Spinal cord (tissue), 10 donors: ENCODE data around the gene ATP8B3. TPM values are rescaled to one million over a fixed set of nuclear protein-coding genes. Genes with fewer than 3 reads are reported as not detected.
A peak's percentile ranks its signal among the peaks of the same experiment; 100 is the strongest.

Source experiments
- DNase-seq, 6 donors: peaks; one replicate each; pipeline versions ENCODE4 v3.0.0 to v3.0.0-alpha.2; 2013 to 2015; ENCODE audit warnings: low spot score in 6 of 6, low read depth in 4 of 6
- H3K27ac ChIP-seq: one replicate; pipeline ENCODE4 v1.5.1; 2013; ENCODE audit warnings: low read depth, low read length, control low read depth
- H3K27me3 ChIP-seq: one replicate; pipeline ENCODE4 v1.6.1; 2013; ENCODE audit warnings: low read length; ENCODE audit not compliant: control insufficient read depth, insufficient read depth
- H3K36me3 ChIP-seq: one replicate; pipeline ENCODE4 v1.6.1; 2013; ENCODE audit warnings: low read length; ENCODE audit not compliant: control insufficient read depth, insufficient read depth
- H3K4me1 ChIP-seq: one replicate; pipeline ENCODE4 v1.6.1; 2013; ENCODE audit warnings: low read length; ENCODE audit not compliant: control insufficient read depth, insufficient read depth
- H3K4me3 ChIP-seq: one replicate; pipeline ENCODE4 v1.5.1; 2013; ENCODE audit warnings: low read depth, low read length, control low read depth
- H3K9me3 ChIP-seq: one replicate; pipeline ENCODE4 v1.6.1; 2013; ENCODE audit warnings: low read length; ENCODE audit not compliant: control insufficient read depth, insufficient read depth
- WGBS: methylation state at CpG from one replicate; pipeline ENCODE4 v1.1.5; 2013; ENCODE audit warnings: missing lambda C conversion rate; ENCODE audit not compliant: insufficient coverage; 5-methylcytosine and 5-hydroxymethylcytosine counted together
- polyA plus RNA-seq, 2 donors: library from polyadenylated mRNA; unstranded; fragments of 120-200 nt; gene quantifications; one replicate each; pipeline ENCODE4 v1.2.1, GENCODE V29; 2013; ENCODE audit not compliant: insufficient read length in 2 of 2
- total RNA-seq, 2 donors: library from RNA; depleted of rRNA in 1 of 2; stranded (reverse); fragments of 120-200 nt in 1 of 2; fragments of >200 nt in 1 of 2; gene quantifications; one replicate each; pipeline versions ENCODE4 v1.2.3 to v1.2.4, GENCODE V29; 2013 to 2014
- donor health status: healthy.

ATP8B3 gene
- total and polyA plus RNA-seq, 4 donors = 1.0 to 2.1 (median 1.4) TPM

- 84% methylated on average over 16 of the region's 19 CpGs for WGBS
Observed at GRCh38 chr19:1810439-1811160, 1.5 kb downstream of the ATP8B3 start.

DNA sequence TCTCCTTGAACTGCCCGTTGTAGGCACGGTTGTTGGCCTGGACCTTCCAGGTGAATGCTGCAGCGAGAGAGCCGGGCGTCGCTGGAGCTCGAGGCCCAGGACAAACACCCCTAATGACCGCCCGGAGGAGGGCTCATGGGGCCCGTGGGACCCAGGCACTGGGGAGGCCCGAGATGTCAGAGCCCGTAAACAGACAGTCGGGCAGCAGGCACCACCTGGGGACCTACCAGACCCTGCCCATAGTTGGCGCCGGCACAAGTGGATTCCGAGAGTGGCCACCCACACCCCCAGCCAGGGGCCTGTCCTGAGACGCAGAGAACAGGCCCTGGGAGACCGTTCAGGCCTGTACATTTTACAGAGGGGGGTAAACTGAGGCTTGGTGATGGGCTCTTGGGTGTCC is 2.4 kb downstream of the ATP8B3 start:
- no peak overlapping the region for H3K4me3 ChIP-seq
- DNase-seq = no peak
- WGBS = 71% methylated on average over 15 of the region's 18 CpGs

More at GRCh38 chr19:1810439-1811160, 1.5 kb downstream of the ATP8B3 start:
- H3K36me3 ChIP-seq = peaks cover 19% of the 10 kb centered on the region
- no peak overlapping the region for H3K4me3 ChIP-seq
- H3K27ac ChIP-seq = no peak overlapping the region
- H3K9me3 ChIP-seq = no peaks in the 10 kb centered on the region
- DNase-seq = no peak
- H3K4me1 ChIP-seq = peaks cover 24% of the 10 kb centered on the region
- no peaks in the 10 kb centered on the region for H3K27me3 ChIP-seq

DNA sequence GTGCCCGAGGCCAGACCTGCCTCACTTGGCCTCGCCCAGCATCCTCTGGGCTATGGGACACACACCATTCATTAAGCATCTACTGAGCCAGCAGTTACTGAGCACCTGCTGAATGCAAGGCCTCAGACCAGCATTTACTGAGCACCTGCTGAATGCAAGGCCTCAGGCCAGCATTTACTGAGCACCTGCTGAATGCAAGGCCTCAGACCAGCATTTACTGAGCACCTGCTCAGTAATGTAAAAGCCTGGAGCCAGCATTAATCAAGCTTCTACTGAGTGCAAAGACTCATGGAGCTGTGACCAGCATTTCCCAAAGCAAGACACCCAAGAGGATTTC is 3.7 kb downstream of the ATP8B3 start:
- Histone ChIP-seq H3K4me1 (peaks cover 19% of the 10 kb centered on the region), H3K9me3 (no peaks in the 10 kb centered on the region), H3K4me3 (no peak overlapping the region), H3K27ac (no peak overlapping the region), H3K36me3 (no peaks in the 10 kb centered on the region), H3K27me3 (no peaks in the 10 kb centered on the region)
- DNase-seq = no peak
- WGBS = 85% methylated on average over 2 of the region's 2 CpGs

More for the DNA sequence above, 2.4 kb downstream of the ATP8B3 start:
- no peaks in the 10 kb centered on the region for H3K9me3 ChIP-seq
- peaks cover 24% of the 10 kb centered on the region for H3K4me1 ChIP-seq
- peaks cover 10% of the 10 kb centered on the region for H3K36me3 ChIP-seq
- no peaks in the 10 kb centered on the region for H3K27me3 ChIP-seq
- H3K27ac ChIP-seq = no peak overlapping the region

DNA sequence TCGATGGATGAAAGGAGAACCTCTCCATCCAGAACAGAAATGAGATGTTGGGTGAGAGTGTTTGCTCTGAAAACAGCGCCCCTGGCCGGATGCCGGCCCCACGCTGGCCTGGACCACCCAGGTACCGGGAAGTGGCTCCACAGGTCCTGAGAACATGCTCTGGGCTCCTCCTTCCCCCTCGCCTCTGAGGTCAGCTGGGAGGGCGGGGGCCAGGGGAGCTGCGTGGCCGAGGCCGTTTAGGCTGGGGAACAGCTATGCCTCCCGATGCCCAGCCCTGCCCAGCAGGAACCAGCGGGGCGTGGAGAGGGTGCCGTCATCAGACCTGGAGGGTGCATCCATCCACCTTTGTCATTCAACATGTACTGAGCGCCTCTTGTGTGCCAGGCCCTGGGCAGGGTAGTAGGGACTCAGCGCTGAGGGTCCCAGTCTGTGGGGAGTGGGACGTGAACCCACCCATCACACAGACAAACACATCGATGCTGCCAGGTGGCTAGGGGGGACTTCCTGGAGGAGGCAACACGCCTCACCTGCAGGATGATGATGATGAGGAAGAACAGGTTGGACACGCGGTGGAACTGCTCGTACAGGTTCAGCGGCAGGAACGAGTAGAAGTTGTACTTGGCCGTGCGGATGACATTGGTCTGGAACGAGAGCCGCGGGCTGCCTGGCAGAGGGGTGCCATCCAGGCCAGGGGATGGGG is 4.2 kb downstream of the ATP8B3 start:
- no peaks in the 10 kb centered on the region for H3K27me3 ChIP-seq
- peaks cover 14% of the 10 kb centered on the region for H3K4me1 ChIP-seq
- WGBS = 65% methylated on average over 23 of the region's 30 CpGs
- no peaks in the 10 kb centered on the region for H3K9me3 ChIP-seq
- no peaks in the 10 kb centered on the region for H3K36me3 ChIP-seq
- H3K27ac ChIP-seq = no peak overlapping the region
- peak in 1 of 6 donors; percentile 29 for DNase-seq
- H3K4me3 ChIP-seq = no peak overlapping the region

DNA sequence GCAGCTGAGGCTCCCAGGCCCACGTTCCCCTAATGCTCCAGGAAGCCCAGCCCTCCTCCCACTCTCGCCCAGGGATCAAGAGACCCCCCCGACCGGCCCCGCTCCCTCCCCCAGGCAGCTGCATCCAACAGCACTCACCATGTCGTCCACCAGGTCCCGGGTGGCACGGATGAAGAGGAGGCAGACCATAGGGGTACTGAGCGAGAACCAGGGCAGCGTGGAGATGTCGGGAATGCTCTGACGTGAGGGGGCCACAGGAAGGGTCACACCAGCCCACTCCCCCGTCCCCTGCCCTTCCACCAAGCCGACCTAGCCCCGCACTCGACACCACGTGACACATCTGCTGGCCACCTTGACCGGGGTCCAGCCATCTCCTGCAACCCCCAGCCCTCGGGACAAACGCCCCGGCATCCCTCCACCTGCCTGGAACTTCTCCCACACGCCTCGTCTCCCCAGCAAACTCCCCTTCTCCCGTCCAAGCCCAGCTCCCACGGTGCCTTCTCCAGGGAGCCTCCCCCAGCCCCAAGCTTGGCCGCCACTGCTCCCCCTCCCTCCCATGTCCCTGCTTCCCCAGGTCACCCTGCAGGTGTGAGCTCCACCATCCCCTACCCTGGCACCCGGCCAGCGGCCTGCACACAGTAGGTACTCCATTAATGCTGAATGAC is 4.9 kb downstream of the ATP8B3 start:
- DNase-seq = no peak
- 61% methylated on average over 24 of the region's 28 CpGs for WGBS
- no peaks in the 10 kb centered on the region for H3K9me3 ChIP-seq
- no peaks in the 10 kb centered on the region for H3K27me3 ChIP-seq
- no peak overlapping the region for H3K4me3 ChIP-seq
- no peaks in the 10 kb centered on the region for H3K36me3 ChIP-seq
- no peak overlapping the region for H3K27ac ChIP-seq
- peaks cover 8% of the 10 kb centered on the region for H3K4me1 ChIP-seq

DNA sequence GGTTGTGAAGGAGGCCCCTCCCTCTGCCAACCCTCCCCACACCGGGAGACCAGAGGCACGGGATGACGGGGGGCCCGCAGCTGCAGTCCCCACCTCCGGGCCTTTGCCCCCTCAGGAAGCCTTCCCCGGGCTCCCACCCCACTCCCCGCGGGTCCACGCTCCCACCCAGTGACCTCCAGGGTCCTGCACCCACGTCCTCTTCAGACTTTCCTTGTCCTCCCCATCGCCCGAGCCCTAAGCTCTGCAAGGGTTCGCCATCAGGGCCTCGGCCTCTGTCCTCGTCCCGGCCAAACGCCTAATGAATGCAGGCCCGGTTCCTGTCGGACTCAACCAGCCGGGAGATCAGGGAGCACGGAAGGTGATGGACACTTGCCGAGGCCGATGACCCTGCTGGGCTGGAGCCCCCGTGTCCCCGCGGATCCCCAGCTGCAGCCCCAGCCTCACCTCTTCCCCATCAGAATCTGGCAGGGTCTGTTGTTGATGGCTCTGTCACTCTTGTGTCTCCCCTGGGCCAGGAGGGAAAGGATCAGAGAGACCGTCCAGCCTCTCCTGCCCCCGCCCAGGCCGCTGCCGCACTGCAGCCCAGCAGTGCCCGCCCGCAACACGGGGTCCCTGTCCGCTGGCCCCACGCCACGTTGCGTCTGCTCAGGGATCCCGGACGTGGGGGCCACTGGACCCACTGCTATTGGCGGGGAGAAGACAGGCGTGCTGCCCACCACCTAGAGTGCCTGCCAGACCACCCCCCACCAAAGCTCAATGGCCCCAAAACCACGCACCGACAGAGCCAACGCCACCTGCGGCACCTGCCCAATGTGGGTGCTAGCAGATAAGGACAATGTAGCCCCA is 5.7 kb downstream of the ATP8B3 start:
- DNase-seq = no peak
- 71% methylated on average over 42 of the region's 45 CpGs for WGBS
- peaks cover 1% of the 10 kb centered on the region for H3K4me1 ChIP-seq
- H3K9me3 ChIP-seq = no peaks in the 10 kb centered on the region
- no peak overlapping the region for H3K4me3 ChIP-seq
- no peak overlapping the region for H3K27ac ChIP-seq
- H3K27me3 ChIP-seq = no peaks in the 10 kb centered on the region
- H3K36me3 ChIP-seq = no peaks in the 10 kb centered on the region

DNA sequence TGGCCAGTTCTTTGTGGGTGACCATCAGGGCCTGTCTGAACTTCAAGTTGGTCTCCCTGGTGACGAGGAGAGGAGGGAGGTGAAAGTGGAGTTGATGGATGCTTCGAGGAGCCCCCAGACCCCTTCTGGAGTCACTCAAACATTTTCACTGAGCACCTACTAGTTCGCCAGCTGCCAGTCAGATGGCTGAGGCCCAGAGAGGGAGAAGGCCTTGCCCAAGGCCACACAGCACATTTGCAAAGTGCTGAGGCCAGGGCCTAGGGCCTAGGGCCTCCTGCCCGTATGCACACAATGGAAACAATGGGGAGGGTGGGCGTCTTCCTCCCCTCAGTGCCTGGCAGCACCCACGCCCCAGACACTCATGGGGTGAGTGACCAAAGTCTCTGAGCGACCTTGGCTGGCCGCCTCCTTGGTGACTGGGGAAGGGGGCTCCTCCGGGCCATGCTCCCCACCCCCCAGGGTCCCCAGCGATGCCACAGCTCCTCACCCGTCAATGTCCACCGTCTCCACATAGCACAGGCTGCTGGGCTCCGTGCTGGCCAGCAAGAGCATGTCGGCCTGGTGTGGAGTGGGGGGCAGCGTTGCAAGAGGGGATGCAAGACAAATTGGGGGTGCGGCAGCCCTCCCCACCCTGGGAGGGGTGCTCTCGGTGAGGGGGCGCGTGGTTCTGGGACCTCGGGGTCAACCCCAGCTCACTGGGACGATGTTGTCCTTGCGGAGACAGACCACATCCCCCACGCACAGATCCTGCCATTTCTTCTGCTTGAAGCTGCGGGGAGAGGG is 6.5 kb downstream of the ATP8B3 start:
- no peak for DNase-seq
- no peaks in the 10 kb centered on the region for H3K9me3 ChIP-seq
- no peak overlapping the region for H3K27ac ChIP-seq
- H3K27me3 ChIP-seq = no peaks in the 10 kb centered on the region
- WGBS = 78% methylated on average over 7 of the region's 24 CpGs
- H3K36me3 ChIP-seq = no peaks in the 10 kb centered on the region
- H3K4me1 ChIP-seq = no peaks in the 10 kb centered on the region
- no peak overlapping the region for H3K4me3 ChIP-seq

DNA sequence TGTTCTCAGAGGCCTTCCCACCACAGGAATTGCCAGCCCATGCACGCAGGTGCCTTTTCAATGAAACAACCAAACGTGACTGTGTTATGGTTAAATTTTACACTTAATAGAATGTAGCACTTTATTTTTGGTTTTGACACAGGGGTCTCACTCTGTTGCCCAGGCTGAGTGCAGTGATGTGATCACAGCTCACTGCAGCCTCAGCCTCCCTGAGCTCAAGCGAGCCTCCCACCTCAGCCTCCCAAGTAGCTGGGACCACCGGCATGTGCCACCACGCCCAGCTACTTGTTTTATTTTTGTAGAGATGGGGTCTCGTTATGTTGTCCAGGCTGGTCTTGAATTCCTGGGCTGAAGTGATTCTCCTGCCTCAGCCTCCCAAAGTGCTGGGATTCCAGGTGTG is 7.2 kb downstream of the ATP8B3 start:
- no CpG with 5 or more reads among the region's 6 CpGs for WGBS
- H3K27ac ChIP-seq = no peak overlapping the region
- H3K27me3 ChIP-seq = no peaks in the 10 kb centered on the region
- H3K4me1 ChIP-seq = no peaks in the 10 kb centered on the region
- DNase-seq = no peak
- no peak overlapping the region for H3K4me3 ChIP-seq
- H3K36me3 ChIP-seq = no peaks in the 10 kb centered on the region
- no peaks in the 10 kb centered on the region for H3K9me3 ChIP-seq
